Activated effector memory CD4-positive, alpha-beta T cell treated with Interleukin-2 at 50 U/mL for 16 hours (primary cell): ENCODE results near the gene APMAP.

Experiments used
- DNase-seq: peaks from one replicate; pipeline ENCODE4 v3.0.0-alpha.2; 2020

The APMAP gene, protein sequence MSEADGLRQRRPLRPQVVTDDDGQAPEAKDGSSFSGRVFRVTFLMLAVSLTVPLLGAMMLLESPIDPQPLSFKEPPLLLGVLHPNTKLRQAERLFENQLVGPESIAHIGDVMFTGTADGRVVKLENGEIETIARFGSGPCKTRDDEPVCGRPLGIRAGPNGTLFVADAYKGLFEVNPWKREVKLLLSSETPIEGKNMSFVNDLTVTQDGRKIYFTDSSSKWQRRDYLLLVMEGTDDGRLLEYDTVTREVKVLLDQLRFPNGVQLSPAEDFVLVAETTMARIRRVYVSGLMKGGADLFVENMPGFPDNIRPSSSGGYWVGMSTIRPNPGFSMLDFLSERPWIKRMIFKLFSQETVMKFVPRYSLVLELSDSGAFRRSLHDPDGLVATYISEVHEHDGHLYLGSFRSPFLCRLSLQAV

DNA sequence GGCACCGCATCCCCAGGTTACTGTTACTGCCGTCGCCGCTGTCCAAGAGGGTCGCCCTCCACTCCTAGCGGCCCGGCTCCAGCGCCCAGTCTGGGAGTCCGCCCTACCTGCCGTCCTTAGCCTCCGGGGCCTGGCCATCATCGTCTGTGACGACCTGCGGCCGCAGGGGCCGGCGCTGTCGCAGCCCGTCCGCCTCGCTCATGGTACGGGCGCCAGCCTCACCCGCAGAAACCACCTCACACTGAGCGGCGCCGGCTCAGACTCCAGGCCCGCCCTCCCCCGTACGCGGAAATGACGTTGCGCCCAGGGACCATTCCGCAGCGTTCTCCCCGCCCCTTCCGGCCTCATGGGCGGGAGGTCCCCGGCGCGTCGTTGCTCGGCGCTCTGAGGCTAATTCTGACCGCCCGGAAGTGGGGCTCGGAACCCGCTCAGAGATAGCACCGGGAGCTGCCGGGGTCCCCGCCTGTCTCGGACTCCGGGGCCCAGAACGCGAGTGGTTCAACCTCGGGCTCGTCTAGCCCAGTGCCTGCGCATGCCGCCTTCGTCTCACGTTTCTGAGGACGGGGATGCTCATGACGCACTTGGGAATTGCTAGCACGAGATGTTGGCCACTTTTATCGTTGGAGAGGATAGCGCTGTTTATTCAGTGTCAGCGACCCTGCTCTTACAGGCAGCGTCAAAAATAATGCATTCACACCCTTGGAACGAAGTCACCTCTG, at the start of gene APMAP:
APMAP (minus strand) TSS at position 265 of the 719 bp plus-strand sequence; CDS start at position 202, 63 bp downstream.
- DNase-seq: peak; percentile 93

DNA sequence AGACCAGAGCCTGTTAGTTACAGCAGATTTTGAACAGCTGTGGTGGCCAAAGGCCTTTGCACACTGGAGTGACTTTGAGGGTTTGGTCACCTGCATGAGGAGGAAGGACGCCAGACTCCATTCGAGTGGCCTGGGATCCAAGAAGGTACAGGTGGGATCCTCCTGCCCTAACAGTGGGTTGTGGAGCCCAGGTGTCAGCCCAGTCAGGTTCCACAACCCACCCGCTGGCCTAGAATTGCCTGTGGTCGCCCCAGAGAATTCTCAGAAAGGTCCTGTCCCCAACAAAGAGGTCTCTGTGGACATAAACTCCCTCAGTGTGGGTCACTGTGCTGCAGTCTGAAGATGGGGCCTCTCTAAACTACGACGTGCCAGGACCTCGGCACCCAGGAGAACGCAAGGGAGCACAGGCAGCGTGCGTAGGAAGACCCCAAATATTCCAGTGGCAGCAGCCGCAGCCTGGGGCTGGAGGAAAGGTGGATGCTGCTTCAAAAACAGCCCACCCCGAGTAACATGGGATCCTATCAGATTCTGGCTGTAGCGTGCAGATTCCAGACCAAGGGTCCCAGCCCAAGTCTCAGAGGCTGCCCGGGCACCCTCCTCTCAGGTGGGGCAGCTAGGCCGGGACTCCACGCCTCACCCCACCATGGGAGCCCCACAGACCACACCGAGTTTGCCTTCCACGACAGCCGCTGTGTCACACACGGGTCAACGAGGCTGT, 49.4 kb upstream of the APMAP start:
- no peak for DNase-seq

DNA sequence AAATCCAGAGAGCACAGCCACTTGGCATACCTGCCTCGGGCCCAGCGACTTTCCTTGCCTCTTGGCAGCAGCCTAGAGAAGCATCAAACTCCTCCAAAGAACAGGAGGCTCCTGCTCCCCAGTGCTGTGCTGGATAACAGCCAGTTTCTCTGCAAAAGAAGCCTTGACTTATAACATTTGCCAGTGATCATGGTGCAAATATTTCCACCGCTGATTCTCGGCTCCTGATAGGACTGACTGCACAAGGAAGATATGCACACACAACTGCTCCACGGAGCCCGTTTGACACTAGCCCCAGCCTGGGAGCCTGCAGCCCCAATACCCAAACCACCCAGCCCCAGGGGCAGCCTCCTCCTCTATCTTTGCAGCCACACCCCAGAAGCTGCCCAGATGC, 47.9 kb upstream of the APMAP start:
- no peak for DNase-seq

DNA sequence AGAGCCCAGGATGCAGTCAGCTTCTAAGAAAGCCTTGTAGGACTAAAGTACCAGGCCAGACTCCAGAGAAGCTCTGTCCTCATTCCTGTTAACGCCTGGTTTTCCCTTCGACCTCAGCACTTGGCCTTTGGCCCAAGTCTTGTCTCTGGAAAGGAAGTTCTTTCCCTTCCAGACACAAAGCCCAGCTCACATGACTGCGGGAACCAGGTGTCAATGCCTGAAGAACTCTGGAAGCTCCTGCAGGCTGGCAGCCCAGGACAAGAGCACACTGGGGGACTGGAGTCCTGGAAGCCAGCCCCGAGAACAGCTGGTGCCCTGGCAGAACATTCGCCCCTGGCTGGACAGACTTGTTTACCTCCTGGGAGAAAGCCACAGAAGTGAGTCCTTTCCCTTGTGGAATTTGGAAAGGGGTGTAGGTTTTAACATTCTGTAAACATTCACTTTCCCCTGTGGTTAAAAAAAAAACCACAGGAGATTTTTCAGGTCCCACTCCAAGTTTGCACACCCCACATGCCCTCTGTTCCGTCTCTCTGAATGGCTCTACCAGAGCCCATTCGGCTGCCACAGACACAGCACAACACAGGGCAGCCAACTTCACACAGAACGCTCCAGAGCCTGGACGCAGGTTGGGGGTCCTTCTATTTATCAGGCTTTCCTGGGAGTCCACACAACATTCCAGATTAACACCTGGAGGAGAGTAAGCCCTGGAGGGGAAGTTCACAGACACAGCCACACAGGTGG, 47.3 kb upstream of the APMAP start:
- no peak for DNase-seq

DNA sequence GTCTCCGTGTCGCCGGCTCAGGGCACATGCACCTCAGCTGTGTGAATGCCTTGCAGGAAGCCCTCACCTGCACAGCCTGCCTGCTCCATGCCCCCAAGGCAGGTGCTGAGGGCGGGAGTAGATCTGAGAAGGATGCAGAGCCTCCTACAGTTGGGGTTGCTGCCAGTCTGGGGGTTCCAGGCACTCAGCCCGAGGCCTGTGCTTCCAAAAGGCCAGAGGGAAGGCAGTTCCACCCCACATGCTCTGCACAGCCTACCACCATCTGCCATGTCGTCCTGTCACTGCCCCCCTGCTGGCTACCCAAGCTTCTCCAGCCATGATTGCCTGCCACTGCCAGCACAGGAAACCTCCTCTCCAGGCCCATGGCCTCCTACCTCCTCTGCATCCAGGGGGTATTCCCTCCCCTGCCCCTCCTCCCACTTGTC, 46.1 kb upstream of the APMAP start:
- DNase-seq: no peak

DNA sequence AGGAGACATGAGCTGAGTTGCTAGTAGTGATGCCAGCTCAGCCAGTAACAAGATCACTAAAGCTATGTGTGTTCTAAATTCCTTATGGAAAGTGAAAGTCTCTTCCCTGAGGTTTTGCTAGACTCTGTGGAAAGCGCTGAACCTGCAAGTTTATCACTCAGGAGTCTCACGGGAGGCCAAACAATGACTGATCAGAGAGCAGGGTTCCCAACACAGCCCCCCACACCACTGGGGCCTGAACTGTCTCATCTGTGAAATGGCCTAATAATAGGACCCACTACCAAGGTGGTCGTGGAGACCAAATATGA, 45.5 kb upstream of the APMAP start:
- DNase-seq: no peak

DNA sequence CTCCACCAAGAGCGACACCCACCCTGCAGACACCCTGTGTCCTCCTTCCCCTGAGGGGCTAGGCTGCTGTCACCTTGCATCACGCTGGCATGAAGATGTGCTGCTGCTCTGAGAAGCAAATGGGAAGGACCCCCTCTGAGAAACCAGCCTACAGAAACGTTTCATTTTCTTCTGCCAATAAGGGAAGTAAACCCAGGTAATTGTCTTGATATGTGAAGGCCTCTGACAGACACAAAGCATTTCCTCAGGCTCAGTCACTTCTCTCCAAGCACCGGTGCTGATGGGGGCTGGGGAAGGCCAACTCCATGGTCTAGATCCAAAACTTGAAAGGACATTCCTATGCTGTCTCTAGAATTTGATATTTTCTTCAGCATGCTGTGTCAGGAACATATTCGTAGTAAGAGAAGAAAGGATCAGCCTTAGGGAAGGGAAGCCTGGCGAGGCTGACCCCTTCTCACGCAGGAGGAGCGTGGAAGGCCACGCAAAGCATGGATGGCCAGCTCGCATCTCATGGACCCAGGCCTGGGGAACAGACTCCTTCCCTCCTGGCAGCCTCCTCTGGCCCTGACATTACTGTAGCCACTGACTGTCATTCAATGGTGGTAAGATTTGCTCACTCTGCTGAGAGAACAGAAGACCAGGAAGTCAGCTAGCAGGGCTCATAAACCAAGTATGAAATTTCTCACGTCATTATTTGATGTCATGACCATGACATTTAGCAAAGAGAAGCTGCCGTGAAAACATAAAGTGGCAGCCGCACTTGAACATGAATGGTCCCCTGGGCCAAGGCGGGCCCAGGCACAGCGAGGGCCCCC, 44.9 kb upstream of the APMAP start:
- no peak for DNase-seq

DNA sequence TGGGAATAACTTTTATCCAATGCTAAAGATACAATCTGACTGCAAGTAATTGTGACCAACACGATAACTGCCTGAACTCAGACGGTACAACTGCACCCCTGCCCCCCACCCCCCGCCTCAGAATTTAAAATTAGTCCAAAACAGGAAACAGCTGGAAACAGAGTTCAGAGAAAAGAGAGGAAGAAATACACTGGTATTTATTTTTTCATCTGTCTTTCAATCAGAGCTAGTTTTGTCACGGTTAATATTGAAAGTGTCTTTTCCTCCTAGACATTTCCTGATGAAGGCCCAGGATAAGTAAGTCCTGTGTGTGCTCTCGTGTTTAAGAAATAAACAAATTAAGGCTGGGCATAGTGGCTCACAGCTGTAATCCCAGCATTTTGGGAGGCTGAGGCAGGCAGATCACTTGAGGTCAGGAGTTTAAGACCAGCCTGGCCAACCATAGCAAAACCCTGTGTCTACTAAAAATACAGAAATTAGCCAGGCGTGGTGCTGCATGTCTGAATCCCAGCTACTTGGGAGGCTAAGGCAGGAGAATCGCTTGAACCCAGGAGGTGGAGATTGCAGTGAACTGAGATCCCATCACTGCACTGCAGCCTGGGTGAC, 43.9 kb upstream of the APMAP start:
- no peak for DNase-seq

DNA sequence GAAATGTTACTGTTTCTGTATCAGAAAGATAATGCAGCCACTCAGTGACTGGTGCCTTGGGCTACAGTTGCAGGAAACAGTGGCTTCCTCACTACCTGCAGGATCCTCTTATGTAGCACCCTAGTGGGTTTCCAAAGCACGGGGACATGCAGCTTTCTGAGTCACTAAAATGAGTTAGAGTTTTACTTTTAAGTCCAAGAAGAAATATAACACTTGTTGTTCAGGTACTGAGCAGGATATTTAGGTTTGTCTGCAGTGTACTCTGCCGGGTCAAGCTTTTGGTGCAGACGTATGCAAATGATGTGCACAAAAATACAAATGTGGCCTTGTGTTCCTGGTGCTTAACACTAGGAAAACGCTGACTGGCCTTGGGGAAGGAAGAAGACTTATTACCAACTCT, 43.4 kb upstream of the APMAP start:
- no peak for DNase-seq

DNA sequence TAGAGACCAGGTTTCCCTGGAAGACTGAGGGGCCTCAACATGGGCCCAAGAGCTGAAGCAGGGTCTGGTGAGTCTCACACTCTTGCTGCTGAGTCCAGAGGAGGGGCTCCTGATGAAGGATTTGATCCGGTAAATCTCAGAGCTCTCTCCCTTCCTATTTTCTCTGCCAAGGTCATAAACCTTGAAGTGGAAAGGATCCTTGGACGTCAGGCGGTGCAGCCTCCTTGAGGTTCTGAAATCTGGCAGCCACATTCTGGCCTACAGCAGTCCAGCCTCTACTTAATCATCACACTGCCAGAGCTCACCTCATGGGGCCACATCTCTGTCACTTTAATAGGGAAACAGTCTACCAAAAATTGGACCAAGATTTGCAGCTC, 41.4 kb upstream of the APMAP start:
- DNase-seq: no peak

DNA sequence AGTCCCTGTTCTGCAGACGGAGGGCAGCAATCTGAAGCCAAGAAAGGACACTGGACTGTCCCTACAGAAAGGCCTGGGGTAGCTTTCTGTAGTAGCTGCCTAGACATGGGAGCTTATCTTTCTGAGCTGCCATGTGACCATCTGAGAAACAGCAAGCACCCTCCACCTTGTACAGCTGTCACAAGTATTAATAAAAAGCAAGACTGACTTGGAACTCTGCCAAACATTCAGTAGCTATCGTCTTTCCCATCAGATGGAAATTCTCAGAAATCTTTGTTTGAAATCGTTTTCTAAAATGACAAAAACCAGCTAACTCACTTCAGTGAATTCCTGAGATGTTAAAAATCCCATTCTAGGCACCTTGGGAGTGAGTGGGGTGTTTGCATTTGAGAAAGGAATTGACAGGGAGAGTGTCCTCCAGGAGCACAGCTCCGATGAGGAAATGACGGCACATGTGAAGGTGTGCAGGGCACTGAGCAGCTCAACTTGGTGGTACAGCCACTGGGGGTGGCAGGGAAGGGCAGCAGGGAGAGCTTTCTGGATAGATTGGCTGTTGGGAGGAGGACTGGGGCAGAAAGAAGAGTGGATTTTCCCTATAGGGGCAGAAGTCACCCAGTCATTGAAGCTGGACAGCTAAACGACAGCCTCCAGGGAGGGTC, 40.8 kb upstream of the APMAP start:
- DNase-seq: no peak

DNA sequence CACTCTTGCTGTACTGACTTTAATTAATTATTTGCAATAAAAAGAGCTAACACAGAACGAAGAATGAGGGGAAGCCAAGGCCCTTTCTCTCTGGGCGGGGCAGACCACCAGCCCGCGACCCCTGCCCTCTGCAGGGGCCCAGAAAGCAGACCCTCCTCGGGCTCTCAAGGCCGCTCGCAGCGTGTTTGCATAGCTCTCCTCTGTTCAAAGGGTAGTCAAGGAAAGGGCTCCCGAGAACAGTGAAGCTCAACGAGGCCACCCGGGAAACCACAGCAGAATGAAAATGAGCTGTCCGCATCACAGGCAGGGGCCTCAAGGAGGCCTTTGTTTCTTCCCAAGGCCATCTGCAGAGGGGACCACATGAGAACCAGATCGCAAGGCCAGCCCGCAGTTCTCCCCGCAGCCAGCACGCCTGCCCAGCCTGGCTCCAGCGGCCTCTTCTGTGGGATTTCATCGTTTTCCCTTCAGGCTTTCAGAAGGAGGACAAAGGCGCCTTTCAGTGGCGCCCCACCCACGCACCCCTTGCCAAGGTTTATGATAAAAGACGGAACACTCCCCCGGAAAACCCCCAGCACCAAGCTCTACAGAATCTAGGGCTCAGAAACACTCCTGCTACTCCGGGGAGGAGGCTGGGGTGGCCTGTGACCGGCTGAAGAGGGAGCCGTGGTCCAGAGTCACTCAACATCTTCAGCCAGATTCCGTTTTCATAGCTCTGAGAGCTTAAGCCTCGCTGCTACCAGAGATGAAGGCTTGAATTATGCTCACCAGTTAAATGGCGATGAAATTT, 40.1 kb upstream of the APMAP start:
- no peak for DNase-seq

DNA sequence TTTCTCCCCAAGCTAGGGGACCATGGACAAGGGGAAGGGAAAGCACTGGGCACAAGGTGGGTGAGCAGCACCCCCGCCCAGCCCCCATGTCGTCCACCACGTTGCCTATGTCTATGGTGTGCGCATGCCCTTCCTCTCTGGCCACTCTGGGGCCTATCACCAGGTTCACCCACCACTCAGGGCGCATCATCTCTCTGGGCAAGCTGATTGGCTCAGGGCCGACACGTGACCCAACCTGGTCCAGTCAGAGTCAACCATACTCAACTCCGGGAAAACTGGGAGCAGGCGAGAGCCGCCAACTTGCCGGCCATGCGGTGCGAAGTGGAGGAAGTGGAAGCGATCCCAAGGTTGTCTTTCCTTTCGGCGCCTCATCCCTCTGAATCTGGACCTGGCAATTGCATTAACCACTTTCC, 39.5 kb upstream of the APMAP start:
- no peak for DNase-seq

DNA sequence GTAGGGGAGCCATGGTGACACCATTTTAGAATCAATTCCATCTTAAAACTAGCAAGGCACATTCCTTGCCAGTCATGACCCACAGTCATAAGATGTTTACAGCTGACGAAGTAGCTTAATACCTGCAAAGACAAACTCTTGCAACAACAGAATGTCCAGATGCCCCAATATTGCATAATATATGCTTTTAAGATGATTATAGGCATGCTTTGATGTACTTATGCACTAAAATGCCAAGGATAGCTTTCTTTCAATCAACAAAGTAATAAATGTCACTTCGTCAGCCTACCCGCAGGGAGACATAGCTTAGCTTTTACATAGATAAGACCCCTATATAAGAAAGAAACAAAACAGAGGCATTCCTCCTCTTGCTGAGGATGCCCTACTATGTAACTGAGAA, 38.7 kb upstream of the APMAP start:
- no peak for DNase-seq

DNA sequence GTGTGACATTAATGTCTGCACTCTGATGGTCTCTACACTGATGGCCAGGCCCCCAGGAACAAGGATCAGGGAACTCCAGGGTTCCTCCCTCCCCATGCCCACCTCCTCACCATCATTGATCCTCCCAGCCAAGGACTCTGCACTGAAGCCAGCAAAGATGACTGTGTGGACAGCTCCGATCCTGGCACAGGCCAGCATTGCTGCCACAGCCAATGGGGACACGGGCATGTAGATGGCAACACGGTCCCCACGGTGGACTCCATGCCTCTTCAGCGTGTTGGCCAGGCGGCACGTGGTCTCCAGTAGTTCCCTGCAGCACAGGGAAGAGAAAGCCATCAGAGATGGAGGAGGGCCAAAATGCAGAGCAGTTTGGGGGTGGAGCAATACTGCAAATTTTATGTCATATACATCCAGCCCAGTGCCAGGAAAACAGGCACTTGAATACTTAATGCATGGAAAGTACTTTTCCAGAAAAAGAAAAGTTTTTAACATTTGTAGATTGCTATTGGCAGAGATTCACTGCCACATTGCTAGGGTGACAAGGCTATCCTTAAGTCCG, 38.2 kb upstream of the APMAP start:
- no peak for DNase-seq

DNA sequence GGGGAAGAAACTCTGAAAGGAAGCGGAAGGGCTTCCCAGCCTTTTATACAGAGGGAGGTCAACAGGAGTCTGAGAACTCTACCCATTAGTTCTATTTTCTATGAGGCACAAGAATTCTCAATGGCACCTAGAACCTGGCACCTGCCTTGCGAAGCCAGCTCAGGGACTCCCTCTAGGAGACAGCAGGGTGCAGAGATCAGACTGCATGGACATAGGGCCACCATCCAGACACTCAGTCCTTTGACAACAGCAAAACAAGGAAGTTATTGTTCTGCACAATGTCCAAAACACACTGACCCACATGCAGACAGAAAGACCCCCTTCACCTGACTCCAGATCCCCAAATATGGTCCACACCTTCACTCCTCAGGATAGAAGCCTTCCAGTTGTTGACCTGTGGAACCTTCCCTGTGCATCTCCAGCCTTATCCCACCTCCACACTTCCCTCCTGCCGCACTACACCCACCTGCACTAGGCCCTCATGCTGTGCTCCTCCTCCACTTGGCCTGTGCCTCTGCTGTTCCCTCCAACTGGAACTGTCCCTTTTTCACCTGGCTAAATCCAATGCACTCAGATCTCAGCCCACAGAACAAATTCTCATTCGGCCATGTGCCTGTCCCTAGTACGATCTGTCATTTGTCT, 37.6 kb upstream of the APMAP start:
- DNase-seq: no peak

DNA sequence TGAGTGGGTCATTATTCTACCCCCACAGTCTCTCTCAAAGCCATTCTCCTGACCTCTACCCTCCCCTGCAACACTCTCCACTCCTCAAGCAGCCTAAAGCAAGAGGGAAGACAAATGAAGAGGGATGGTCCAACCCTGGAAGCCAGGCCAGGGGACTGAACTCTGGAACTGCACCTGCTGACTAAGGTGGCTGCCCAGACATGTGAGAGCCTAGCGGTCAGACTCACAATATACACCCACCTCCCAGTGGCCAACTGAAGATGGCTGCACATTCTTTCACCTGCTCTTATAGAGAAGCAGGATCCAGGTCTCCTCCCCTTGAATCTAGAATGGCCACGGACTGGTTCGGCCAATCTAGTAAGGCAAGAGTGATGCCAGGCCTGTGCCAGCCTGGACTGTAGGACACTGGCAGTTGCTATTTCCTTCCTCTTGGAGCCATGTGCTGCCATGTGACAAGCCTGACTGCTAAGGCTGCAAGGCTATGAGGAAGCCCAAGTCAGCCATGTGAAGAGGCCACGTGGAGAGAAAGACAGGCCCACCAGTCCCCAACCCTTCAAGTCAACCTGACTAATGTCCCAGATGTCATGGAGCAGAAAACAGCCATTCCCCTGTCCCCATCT, 33.5 kb upstream of the APMAP start:
- no peak for DNase-seq

DNA sequence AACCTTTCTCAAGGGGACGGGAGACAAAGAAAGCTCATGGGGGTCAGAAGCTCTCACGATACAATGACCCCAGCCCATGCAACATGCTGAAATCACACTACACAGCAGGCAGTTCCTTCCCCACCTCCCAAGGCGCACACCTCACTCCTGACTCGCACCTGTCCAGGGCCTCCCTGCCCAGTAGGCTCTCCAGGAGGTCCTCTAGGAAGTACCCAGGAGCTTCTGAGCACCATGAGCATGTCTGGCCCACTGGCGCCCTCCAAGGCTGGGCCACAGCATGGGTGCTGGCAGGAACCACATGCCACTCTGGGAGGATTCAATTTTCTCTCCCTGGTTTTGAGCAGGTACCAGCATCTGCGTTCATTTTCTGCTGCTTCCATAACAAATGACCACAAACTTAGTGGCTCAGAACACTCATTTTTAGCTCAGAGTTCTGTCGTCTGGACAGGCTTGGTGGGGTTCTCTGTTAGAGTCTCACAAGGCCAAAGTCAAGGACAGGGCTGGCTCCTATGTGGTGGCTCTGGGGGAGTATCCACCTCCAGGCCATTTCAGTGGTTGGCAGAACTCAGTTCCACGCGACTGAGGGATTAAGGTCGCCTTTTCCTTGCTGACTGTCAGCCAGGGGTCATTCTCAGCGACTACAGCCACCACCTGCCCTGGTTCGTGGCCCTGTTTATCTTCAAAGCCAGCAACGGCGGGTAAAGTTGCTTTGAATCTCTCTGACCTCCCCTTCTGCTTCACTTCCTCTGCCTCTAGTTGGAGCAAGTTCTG, 32.7 kb upstream of the APMAP start:
- no peak for DNase-seq
